Ureter (tissue), 1 donor: ENCODE results near the gene RAB20. TPM values are rescaled to one million over a fixed set of nuclear protein-coding genes. Genes with fewer than 3 reads are reported as not detected.
"Not testable (repeated sequence)": the region's sequence is repeated elsewhere in the genome, so short reads cannot be mapped to it uniquely, and the experiment has no call there.

ENCODE experiments used
- DNase-seq: peaks from one replicate; pipeline ENCODE4 v3.0.0-alpha.2; 2020; ENCODE audit warnings: low spot score
- total RNA-seq: library from RNA; stranded (reverse); gene quantifications from one replicate; pipeline ENCODE4 v1.2.4, GENCODE V29; 2023
- donor health status: DM: yes; HTN: yes; CAD: no.

RAB20 gene
- total RNA-seq, 1 donor from 2014 or later: 35.4 TPM

GRCh38 chr13:110575322-110576069 is 14.0 kb upstream of the RAB20 start:
- no peak for DNase-seq

GRCh38 chr13:110574161-110574560 is 12.6 kb upstream of the RAB20 start:
- DNase-seq: no peak

- DNase-seq: no peak
Measured at GRCh38 chr13:110572778-110573118, 11.2 kb upstream of the RAB20 start.

GRCh38 chr13:110571896-110572777 is 10.6 kb upstream of the RAB20 start:
- DNase-seq: no peak

GRCh38 chr13:110570886-110571285 is 9.4 kb upstream of the RAB20 start:
- DNase-seq: no peak

GRCh38 chr13:110569962-110570361 is 8.4 kb upstream of the RAB20 start:
- not testable (repeated sequence) for DNase-seq

GRCh38 chr13:110568612-110569011 is 7.1 kb upstream of the RAB20 start:
- DNase-seq: no peak

GRCh38 chr13:110566171-110566570 is 4.6 kb upstream of the RAB20 start:
- DNase-seq: no peak

- no peak for DNase-seq
Measured at GRCh38 chr13:110565296-110565695, 3.8 kb upstream of the RAB20 start.

- DNase-seq: no peak
Measured at GRCh38 chr13:110564472-110564985, 3.0 kb upstream of the RAB20 start.

GRCh38 chr13:110563463-110563774 is 1.9 kb upstream of the RAB20 start:
- no peak for DNase-seq

GRCh38 chr13:110562696-110563462 is 1.4 kb upstream of the RAB20 start:
- DNase-seq: no peak

GRCh38 chr13:110562036-110562597 is 595 bp upstream of the RAB20 start:
- no peak for DNase-seq

GRCh38 chr13:110560601-110561343 is 750 bp downstream of the RAB20 start:
- DNase-seq: no peak

GRCh38 chr13:110559986-110560385 is 1.5 kb downstream of the RAB20 start:
- DNase-seq: no peak

- DNase-seq: no peak
Measured at GRCh38 chr13:110559429-110559943, 2.0 kb downstream of the RAB20 start.

GRCh38 chr13:110557610-110558305 is 3.8 kb downstream of the RAB20 start:
- DNase-seq: no peak

GRCh38 chr13:110557082-110557481 is 4.4 kb downstream of the RAB20 start:
- DNase-seq: no peak

- DNase-seq: no peak
Measured at GRCh38 chr13:110556224-110556606, 5.3 kb downstream of the RAB20 start.

- peak; percentile 67 for DNase-seq
Measured at GRCh38 chr13:110555601-110556223, 5.8 kb downstream of the RAB20 start.
